Stomach (tissue), 19 donors: ENCODE results near the gene SIRPA. TPM values are rescaled to one million over a fixed set of nuclear protein-coding genes. Genes with fewer than 3 reads are reported as not detected.

Experiments used
- DNase-seq, 2 donors: peaks; one replicate each; pipeline versions ENCODE4 v3.0.0 to v3.0.0-alpha.2; 2013 to 2019
- H3K27ac ChIP-seq, 5 donors: fragments of 200-600 bp in 4 of 5; sonication (generic) in 4 of 5; one replicate each; pipeline ENCODE4 v1.5.1; 2013 to 2019; ENCODE audit warnings: mild to moderate bottlenecking in 1 of 5, moderate library complexity in 1 of 5
- H3K27me3 ChIP-seq, 3 donors: fragments of 200-600 bp; sonication (generic); one replicate each; pipeline ENCODE4 v1.5.1; 2017 to 2019; ENCODE audit warnings: mixed run types in 1 of 3
- H3K36me3 ChIP-seq, 4 donors: fragments of 200-600 bp; sonication (generic); 1 replicate in 3 of 4; 2 replicates in 1 of 4; pipeline ENCODE4 v1.5.1; 2016 to 2019
- H3K4me1 ChIP-seq, 4 donors: fragments of 200-600 bp; sonication (generic); one replicate each; pipeline ENCODE4 v1.5.1; 2016 to 2019
- H3K4me3 ChIP-seq, 4 donors: fragments of 200-600 bp; sonication (generic) in 3 of 4; one replicate each; pipeline ENCODE4 v1.5.1; 2016 to 2019; ENCODE audit warnings: mild to moderate bottlenecking in 1 of 4
- H3K9me3 ChIP-seq, 4 donors: fragments of 200-600 bp; sonication (generic); one replicate each; pipeline ENCODE4 v1.5.1; 2016 to 2019
- CTCF ChIP-seq, 7 experiments: fragments of 450-650 bp in 4 of 7; fragments of 200-600 bp in 3 of 7; sonication (generic) in 3 of 7; IDR thresholded peaks; one replicate each; pipeline ENCODE4 v1.5.1; 2016 to 2019; ENCODE audit warnings: antibody characterized with exemption in 7 of 7, control low read depth in 2 of 7, mild to moderate bottlenecking in 1 of 7
- EP300 ChIP-seq: sonication (generic); formaldehyde crosslinking; IDR thresholded peaks from one replicate; pipeline ENCODE4 v1.6.1; 2017; ENCODE audit warnings: antibody characterized with exemption
- POLR2A ChIP-seq, 4 donors: fragments of 450-650 bp; IDR thresholded peaks; one replicate each; pipeline ENCODE4 v1.6.1; 2016; ENCODE audit warnings: antibody characterized with exemption in 4 of 4, control low read depth in 2 of 4, mild to moderate bottlenecking in 1 of 4, moderate library complexity in 1 of 4
- POLR2AphosphoS5 ChIP-seq, 3 donors: sonication (generic); formaldehyde crosslinking; IDR thresholded peaks; one replicate each; pipeline ENCODE4 v1.6.1; 2016; ENCODE audit warnings: antibody characterized with exemption in 3 of 3
- WGBS, 5 donors: extraction: QIAGEN DNeasy Blood & Tissue Kit in 3 of 5; methylation state at CpG; one replicate each; pipeline versions ENCODE4 v1.1.5 to v1.1.7; 2013 to 2018; 5-methylcytosine and 5-hydroxymethylcytosine counted together
- intact Hi-C: fragments of 100-400 bp; cut with DNase I; formaldehyde crosslinking; loops from one replicate; pipeline ENCODE4 v1.15.1; 2023; ENCODE audit warnings: low total_unique reads
- long read RNA-seq, 10 donors: transcript quantifications; one replicate each; lab custom pipeline, GENCODE V29; 2026
- polyA plus RNA-seq, 3 donors: library from polyadenylated mRNA; stranded (reverse); fragments of 200-250 nt; gene quantifications; one replicate each; pipeline ENCODE4 v1.2.3, GENCODE V29; 2013
- total RNA-seq, 5 donors: library from RNA; depleted of rRNA; stranded (reverse); fragments of >200 nt; gene quantifications; one replicate each; pipeline versions ENCODE4 v1.1.0 to v1.2.3, GENCODE V29; 2014 to 2016
- donor health status: healthy with polysubstance abuse.
- donor health status: Bipolar disorder and iron deficiency.
- donor health status: healthy.

SIRPA gene
- total RNA-seq: 10 to 100 TPM in 1 of 5 donors, 1 to 10 TPM in 3, under 1 TPM in 1; 0.29 to 35.5 (median 8.8) TPM
- 1 to 10 TPM; 5.7 to 8.5 (median 7.0) TPM for polyA plus RNA-seq
- long read RNA-seq, donor 1: 0 reads
- long read RNA-seq, donor 2, full-length matches to known transcripts: 2 of 2 reads
- long read RNA-seq, donor 2, partial matches to known transcripts: 0 of 2 reads
- long read RNA-seq, donor 2, other reads (novel, unspliced or antisense): 0 of 2 reads
- long read RNA-seq, donor 3: 0 reads
- long read RNA-seq, donor 4: 0 reads
- long read RNA-seq, donor 5, full-length matches to known transcripts: 1 of 16 reads
- long read RNA-seq, donor 5, partial matches to known transcripts: 15 of 16 reads
- long read RNA-seq, donor 5, other reads (novel, unspliced or antisense): 0 of 16 reads
- long read RNA-seq, donor 6, full-length matches to known transcripts: 5 of 5 reads
- long read RNA-seq, donor 6, partial matches to known transcripts: 0 of 5 reads
- long read RNA-seq, donor 6, other reads (novel, unspliced or antisense): 0 of 5 reads
- long read RNA-seq, donor 7, full-length matches to known transcripts: 4 of 4 reads
- long read RNA-seq, donor 7, partial matches to known transcripts: 0 of 4 reads
- long read RNA-seq, donor 7, other reads (novel, unspliced or antisense): 0 of 4 reads
- long read RNA-seq, donor 8, partial matches to known transcripts: 0 of 1 reads
- long read RNA-seq, donor 8, other reads (novel, unspliced or antisense): 0 of 1 reads
- long read RNA-seq, donor 9, partial matches to known transcripts: 0 of 1 reads
- long read RNA-seq, donor 9, other reads (novel, unspliced or antisense): 0 of 1 reads
- long read RNA-seq, donor 10, full-length matches to known transcripts: 4 of 4 reads
- long read RNA-seq, donor 10, partial matches to known transcripts: 0 of 4 reads
- long read RNA-seq, donor 10, other reads (novel, unspliced or antisense): 0 of 4 reads

GRCh38 chr20:1894951-1895673 lies at the start of gene SIRPA:
SIRPA (plus strand) TSS chr20:1895407; CDS start chr20:1895448, 41 bp downstream.
- TF ChIP-seq POLR2A (IDR thresholded peaks at IDR 0.05): no peak
- TF ChIP-seq EP300: no peak
- TF ChIP-seq CTCF (IDR thresholded peaks at IDR 0.05): no peak
- TF ChIP-seq POLR2AphosphoS5 (IDR thresholded peaks at IDR 0.05): no peak
- intact Hi-C loops: loop anchor here (10.0 kb wide), 1 partner anchor 90 kb away; no protein-coding TSS in a partner anchor
- no peaks in the 10 kb centered on the region for H3K36me3 ChIP-seq
- peaks cover 11 to 74% (median 50%) of the 10 kb centered on the region in 4 donors for H3K4me1 ChIP-seq
- H3K4me3 ChIP-seq: peak within 1 kb of the TSS; percentile 67 to 74 (median 70)
- no peaks in the 10 kb centered on the region for H3K9me3 ChIP-seq
- WGBS, 5 donors: 0 to 1% (median 1%) methylated on average over 32 to 66 of the region's 74 CpGs
- H3K27me3 ChIP-seq: peaks cover 0 to 13% (median 0%) of the 10 kb centered on the region in 3 donors
- peak within 1 kb of the TSS; percentile 74 to 96 (median 92) for H3K27ac ChIP-seq
- peak; percentile 55 to 91 for DNase-seq

DNA sequence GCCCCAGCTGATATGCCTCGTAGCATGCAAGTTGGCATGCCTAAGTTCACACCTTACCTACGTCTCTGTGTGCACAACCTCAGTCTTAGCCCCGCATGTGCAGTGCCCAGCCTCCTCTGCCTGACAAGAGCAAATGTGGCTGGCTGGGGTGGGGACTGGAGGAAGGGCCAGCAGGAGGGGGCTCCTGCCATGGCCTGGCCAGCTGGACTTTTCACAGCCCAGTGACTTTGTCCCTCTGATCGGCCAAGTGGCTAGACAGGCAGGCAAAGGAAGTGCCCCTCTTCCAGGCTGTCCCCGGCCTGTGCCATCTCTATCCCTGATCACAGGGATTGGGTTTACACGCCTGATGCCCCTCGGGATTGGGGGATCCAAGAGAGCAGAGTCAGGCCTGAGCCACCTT lies 49.5 kb upstream of the SIRPA start:
- no peaks in the 10 kb centered on the region for H3K27me3 ChIP-seq
- peak overlapping the region in 1 of 5 donors; percentile 85 for H3K27ac ChIP-seq
- intact Hi-C loops: no loop called here
- H3K36me3 ChIP-seq: no peaks in the 10 kb centered on the region
- no peak for TF ChIP-seq POLR2AphosphoS5 (IDR thresholded peaks at IDR 0.05)
- TF ChIP-seq EP300: no peak
- TF ChIP-seq CTCF (IDR thresholded peaks at IDR 0.05): no peak
- TF ChIP-seq POLR2A (IDR thresholded peaks at IDR 0.05): no peak
- 72 to 81% (median 73%) methylated on average over 7 of the region's 7 CpGs for WGBS, 5 donors
- H3K4me1 ChIP-seq: peaks cover 0 to 34% (median 18%) of the 10 kb centered on the region in 4 donors
- no peak overlapping the region for H3K4me3 ChIP-seq
- H3K9me3 ChIP-seq: no peaks in the 10 kb centered on the region
- no peak for DNase-seq

GRCh38 chr20:1846341-1846740 lies 48.9 kb upstream of the SIRPA start:
- intact Hi-C loops: no loop called here
- no peaks in the 10 kb centered on the region for H3K27me3 ChIP-seq
- DNase-seq: no peak
- peaks cover 0 to 27% (median 14%) of the 10 kb centered on the region in 4 donors for H3K4me1 ChIP-seq
- H3K36me3 ChIP-seq: no peaks in the 10 kb centered on the region
- no peaks in the 10 kb centered on the region for H3K9me3 ChIP-seq
- H3K4me3 ChIP-seq: no peak overlapping the region
- peak overlapping the region in 1 of 5 donors; percentile 85 for H3K27ac ChIP-seq
- TF ChIP-seq CTCF (IDR thresholded peaks at IDR 0.05): no peak
- TF ChIP-seq POLR2AphosphoS5 (IDR thresholded peaks at IDR 0.05): no peak
- no peak for TF ChIP-seq EP300
- TF ChIP-seq POLR2A (IDR thresholded peaks at IDR 0.05): no peak
- WGBS, 5 donors: 87 to 100% (median 100%) methylated on average over 1 of the region's 1 CpG

- Histone ChIP-seq H3K4me1 (peaks cover 0 to 25% (median 14%) of the 10 kb centered on the region in 4 donors), H3K9me3 (no peaks in the 10 kb centered on the region), H3K27ac (no peak overlapping the region), H3K27me3 (no peaks in the 10 kb centered on the region), H3K4me3 (no peak overlapping the region), H3K36me3 (no peaks in the 10 kb centered on the region)
- no peak for DNase-seq
- 0 to 38% (median 0%) methylated on average over 1 of the region's 1 CpG for WGBS, 5 donors
- no peak for TF ChIP-seq EP300
- no peak for TF ChIP-seq CTCF (IDR thresholded peaks at IDR 0.05)
- no peak for TF ChIP-seq POLR2AphosphoS5 (IDR thresholded peaks at IDR 0.05)
- no peak for TF ChIP-seq POLR2A (IDR thresholded peaks at IDR 0.05)
- intact Hi-C loops: no loop called here
Measured at GRCh38 chr20:1846876-1847275, 48.3 kb upstream of the SIRPA start.
